BLaER1 treated with 17β-estradiol and CSF1 and Interleukin-3, amounts not matched to agents 10 nM and 100 nM (cell line): ENCODE measurements around the gene ULK4.

Experiments
- H3K27ac ChIP-seq, 11 experiments: shearing (Covaris generic); formaldehyde crosslinking; 2 replicates each; pipeline ENCODE4 v1.8.1; 2022
- H3K27me3 ChIP-seq, 11 experiments: shearing (Covaris generic); formaldehyde crosslinking; 2 replicates each; pipeline ENCODE4 v1.8.1; 2022
- H3K36me3 ChIP-seq, 11 experiments: shearing (Covaris generic); formaldehyde crosslinking; 2 replicates each; pipeline ENCODE4 v1.8.1; 2022
- H3K4me1 ChIP-seq, 10 experiments: shearing (Covaris generic); formaldehyde crosslinking; 2 replicates each; pipeline ENCODE4 v1.8.1; 2022
- H3K4me2 ChIP-seq, 11 experiments: shearing (Covaris generic); formaldehyde crosslinking; 2 replicates each; pipeline ENCODE4 v1.8.1; 2022
- H3K4me3 ChIP-seq, 10 experiments: shearing (Covaris generic); formaldehyde crosslinking; 2 replicates each; pipeline ENCODE4 v1.8.1; 2022
- H3K9ac ChIP-seq, 11 experiments: shearing (Covaris generic); formaldehyde crosslinking; 2 replicates each; pipeline ENCODE4 v1.8.1; 2022
- H3K9me3 ChIP-seq, 11 experiments: shearing (Covaris generic); formaldehyde crosslinking; replicated peaks in 1 of 11; 2 replicates each; pipeline ENCODE4 v1.8.1; 2022
- H4K20me1 ChIP-seq, 11 experiments: shearing (Covaris generic); formaldehyde crosslinking; 2 replicates each; pipeline ENCODE4 v1.8.1; 2022
- Cebpa-rat ChIP-seq, 11 experiments: shearing (Covaris generic); IDR thresholded peaks; 2 replicates each; pipeline ENCODE4 v1.8.1; 2022

The ULK4 gene

GRCh38 chr3:41202834-41203345 lies 759.0 kb downstream of the ULK4 start:
- Histone ChIP-seq H3K4me1 (peaks cover 11 to 62% (median 45%) of the 10 kb centered on the region in 10 experiments), H3K27ac (peak overlapping the region in 4 of 11 experiments; percentile 26 to 100 (median 100); a peak in 5 of 22 replicates), H3K4me3 (peak overlapping the region in 9 of 10 experiments; percentile 79 to 99 (median 95); a peak in 14 of 20 replicates)

GRCh38 chr3:41202075-41202833 lies 759.6 kb downstream of the ULK4 start:
- TF ChIP-seq Cebpa-rat (IDR thresholded peaks at IDR 0.05) = no peak
- Histone ChIP-seq H4K20me1 (peaks cover 73 to 74% (median 73%) of the 10 kb centered on the region in 11 experiments), H3K4me2 (peak overlapping the region; percentile 82 to 97 (median 89)), H3K36me3 (peaks cover under 1 to 38% (median 12%) of the 10 kb centered on the region in 11 experiments; a peak in 16 of 22 replicates), H3K9ac (peak overlapping the region; percentile 80 to 100 (median 100); a peak in 19 of 22 replicates), H3K4me1 (peaks cover 11 to 57% (median 46%) of the 10 kb centered on the region in 10 experiments), H3K4me3 (peak overlapping the region; percentile 79 to 99 (median 94)), H3K27ac (peak overlapping the region in 9 of 11 experiments; percentile 26 to 100 (median 99); a peak in 13 of 22 replicates), H3K27me3 (no peaks in the 10 kb centered on the region), H3K9me3 (peaks cover 0 to 6% (median 0%) of the 10 kb centered on the region in 11 experiments; a peak in 7 of 22 replicates)

More at GRCh38 chr3:41202834-41203345, 759.0 kb downstream of the ULK4 start:
- H3K9ac ChIP-seq = peak overlapping the region in 9 of 11 experiments; percentile 97 to 100 (median 100); a peak in 9 of 22 replicates
- H3K27me3 ChIP-seq = no peaks in the 10 kb centered on the region
- TF ChIP-seq Cebpa-rat (IDR thresholded peaks at IDR 0.05) = no peak
- peaks cover 0 to 12% (median 5%) of the 10 kb centered on the region in 11 experiments; a peak in 11 of 22 replicates for H3K9me3 ChIP-seq
- peaks cover 6 to 44% (median 17%) of the 10 kb centered on the region in 11 experiments; a peak in 17 of 22 replicates for H3K36me3 ChIP-seq
- H3K4me2 ChIP-seq = peak overlapping the region; percentile 82 to 97 (median 89)
- peaks cover 79 to 80% (median 79%) of the 10 kb centered on the region in 11 experiments for H4K20me1 ChIP-seq

- no peak for TF ChIP-seq Cebpa-rat (IDR thresholded peaks at IDR 0.05)
- peaks cover 57 to 58% (median 57%) of the 10 kb centered on the region in 11 experiments for H4K20me1 ChIP-seq
- H3K36me3 ChIP-seq = peaks cover 0 to 22% (median 6%) of the 10 kb centered on the region in 11 experiments; a peak in 13 of 22 replicates
These were observed 761.3 kb downstream of the ULK4 start for GRCh38 chr3:41200669-41201021.

GRCh38 chr3:41199866-41200668 lies 761.8 kb downstream of the ULK4 start:
- peak overlapping the region; percentile 97 to 100 (median 100) for H3K9ac ChIP-seq
- H3K27ac ChIP-seq = peak overlapping the region; percentile 99 to 100 (median 99)
- no peak for TF ChIP-seq Cebpa-rat (IDR thresholded peaks at IDR 0.05)
- H3K36me3 ChIP-seq = peaks cover 0 to 16% (median 0%) of the 10 kb centered on the region in 11 experiments; a peak in 5 of 22 replicates
- no peaks in the 10 kb centered on the region for H3K27me3 ChIP-seq
- H4K20me1 ChIP-seq = peaks cover 51 to 52% (median 51%) of the 10 kb centered on the region in 11 experiments
- H3K4me2 ChIP-seq = peak overlapping the region; percentile 82 to 97 (median 89)
- peaks cover 11 to 47% (median 36%) of the 10 kb centered on the region in 10 experiments for H3K4me1 ChIP-seq
- no peaks in the 10 kb centered on the region for H3K9me3 ChIP-seq
- H3K4me3 ChIP-seq = peak overlapping the region; percentile 79 to 99 (median 94)

More at GRCh38 chr3:41200669-41201021, 761.3 kb downstream of the ULK4 start:
- H3K4me3 ChIP-seq = peak overlapping the region; percentile 79 to 99 (median 94)
- H3K27ac ChIP-seq = peak overlapping the region; percentile 60 to 100 (median 99)
- peaks cover 11 to 47% (median 40%) of the 10 kb centered on the region in 10 experiments for H3K4me1 ChIP-seq
- peaks cover 0 to 4% (median 0%) of the 10 kb centered on the region in 11 experiments; a peak in 2 of 22 replicates for H3K9me3 ChIP-seq
- H3K27me3 ChIP-seq = no peaks in the 10 kb centered on the region
- H3K4me2 ChIP-seq = peak overlapping the region; percentile 82 to 97 (median 89)
- peak overlapping the region; percentile 80 to 100 (median 100) for H3K9ac ChIP-seq

- Histone ChIP-seq H4K20me1 (peaks cover 42 to 43% (median 43%) of the 10 kb centered on the region in 11 experiments), H3K4me2 (peak within 1 kb of the TSS; percentile 85 to 97 (median 94)), H3K4me1 (peaks cover 8 to 43% (median 31%) of the 10 kb centered on the region in 10 experiments), H3K27me3 (no peaks in the 10 kb centered on the region), H3K4me3 (peak within 1 kb of the TSS; percentile 79 to 99 (median 94)), H3K36me3 (peaks cover 0 to 8% (median 0%) of the 10 kb centered on the region in 11 experiments; a peak in 4 of 22 replicates), H3K27ac (peak within 1 kb of the TSS; percentile 99 to 100 (median 99)), H3K9ac (peak within 1 kb of the TSS; percentile 97 to 100 (median 100)), H3K9me3 (no peaks in the 10 kb centered on the region)
- TF ChIP-seq Cebpa-rat (IDR thresholded peaks at IDR 0.05) = no peak
These were observed 762.7 kb downstream of the ULK4 start, which contains the start of gene CTNNB1 for GRCh38 chr3:41198950-41199865. Gene CTNNB1 (plus strand): TSS chr3:41199505. CDS start chr3:41224069, 24,564 bp downstream.

GRCh38 chr3:41198526-41198925 lies 763.4 kb downstream of the ULK4 start:
- no peak for TF ChIP-seq Cebpa-rat (IDR thresholded peaks at IDR 0.05)
- peak overlapping the region; percentile 79 to 99 (median 94) for H3K4me3 ChIP-seq
- H3K9me3 ChIP-seq = no peaks in the 10 kb centered on the region
- no peaks in the 10 kb centered on the region for H3K27me3 ChIP-seq
- peak overlapping the region; percentile 99 to 100 (median 99) for H3K27ac ChIP-seq
- H3K4me1 ChIP-seq = peaks cover 8 to 36% (median 27%) of the 10 kb centered on the region in 10 experiments
- peak overlapping the region; percentile 97 to 100 (median 100) for H3K9ac ChIP-seq
- H4K20me1 ChIP-seq = peaks cover 36 to 37% (median 36%) of the 10 kb centered on the region in 11 experiments
- H3K36me3 ChIP-seq = peaks cover 0 to 1% (median 0%) of the 10 kb centered on the region in 11 experiments; a peak in 4 of 22 replicates
- peak overlapping the region; percentile 76 to 97 (median 90) for H3K4me2 ChIP-seq

- Histone ChIP-seq H3K27me3 (no peaks in the 10 kb centered on the region), H3K4me3 (peak overlapping the region; percentile 79 to 99 (median 94); a peak in 14 of 20 replicates), H3K27ac (peak overlapping the region in 4 of 11 experiments; percentile 99 to 100 (median 100); a peak in 7 of 22 replicates), H3K4me1 (peaks cover 6 to 31% (median 24%) of the 10 kb centered on the region in 10 experiments; a peak in 19 of 20 replicates), H3K4me2 (peak overlapping the region; percentile 76 to 97 (median 90); a peak in 19 of 22 replicates), H4K20me1 (peaks cover 31 to 32% (median 31%) of the 10 kb centered on the region in 11 experiments), H3K36me3 (no peaks in the 10 kb centered on the region; a peak in 1 of 22 replicates), H3K9ac (peak overlapping the region in 8 of 11 experiments; percentile 97 to 100 (median 100); a peak in 11 of 22 replicates), H3K9me3 (no peaks in the 10 kb centered on the region)
- TF ChIP-seq Cebpa-rat (IDR thresholded peaks at IDR 0.05) = no peak
These were observed 763.9 kb downstream of the ULK4 start for GRCh38 chr3:41198046-41198445.
